OCI-LY7 (cell line): ENCODE measurements around the gene TMEM255B. TPM values are rescaled to one million over a fixed set of nuclear protein-coding genes. Genes with fewer than 3 reads are reported as not detected.

Experiments used
- BruUV-seq: library from RNA; stranded (reverse); fragments of 400-500 nt; replicated peaks from 2 replicates; lab custom pipeline; 2021; lab: Mats Ljungman, UMichigan
- CTCF ChIA-PET: fragments of 300-600 bp; sonication (Branson Sonifier 250); formaldehyde crosslinking; loops from one replicate; lab custom pipeline; 2022; ENCODE audit warnings: antibody characterized with exemption; ENCODE audit not compliant: unreplicated experiment; lab: Charles Lee
- POLR2A ChIA-PET: fragments of 300-600 bp; sonication (Branson Sonifier 250); formaldehyde crosslinking; loops from one replicate; lab custom pipeline; 2022; ENCODE audit warnings: antibody characterized with exemption; lab: Charles Lee
- DNase-seq: peaks from one replicate; pipeline ENCODE4 v3.0.0-alpha.2; 2015; ENCODE audit warnings: low spot score
- H2AFZ ChIP-seq: fragments of 200-600 bp; sonication (generic), shearing (Covaris generic); 2 replicates; pipeline ENCODE4 v1.6.1; 2014; ENCODE audit warnings: mild to moderate bottlenecking, antibody characterized with exemption, low read length, moderate library complexity
- H3K27ac ChIP-seq: fragments of 200-600 bp; sonication (generic); 2 replicates; pipeline ENCODE4 v1.5.1; 2014; ENCODE audit warnings: mixed run types, low read depth, mild to moderate bottlenecking, moderate library complexity, low read length, inconsistent platforms; ENCODE audit not compliant: poor library complexity, severe bottlenecking
- H3K36me3 ChIP-seq: fragments of 200-600 bp; sonication (generic); 2 replicates; pipeline ENCODE4 v1.6.1; 2014; ENCODE audit warnings: mild to moderate bottlenecking, antibody characterized with exemption, low read length, moderate library complexity, mixed read lengths; ENCODE audit not compliant: insufficient read depth
- H3K4me1 ChIP-seq: fragments of 200-600 bp; sonication (generic); 2 replicates; pipeline ENCODE4 v1.5.1; 2014; ENCODE audit warnings: mild to moderate bottlenecking, low read length; ENCODE audit not compliant: insufficient read depth, poor library complexity, severe bottlenecking
- H3K4me2 ChIP-seq: fragments of 200-600 bp; sonication (generic); 2 replicates; pipeline ENCODE4 v1.6.1; 2014; ENCODE audit warnings: mild to moderate bottlenecking, low read length
- H3K4me3 ChIP-seq: fragments of 200-600 bp; sonication (generic); 2 replicates; pipeline ENCODE4 v1.5.1; 2014; ENCODE audit warnings: mild to moderate bottlenecking, low read depth, low read length; ENCODE audit not compliant: poor library complexity, severe bottlenecking
- H3K79me2 ChIP-seq: fragments of 200-600 bp; sonication (generic); 2 replicates; pipeline ENCODE4 v1.6.1; 2016; ENCODE audit warnings: low read depth, mild to moderate bottlenecking, low read length, moderate library complexity, mixed read lengths; ENCODE audit not compliant: insufficient read depth
- H3K9me2 ChIP-seq: fragments of 200-600 bp; sonication (generic); 2 replicates; pipeline ENCODE4 v1.6.1; 2016; ENCODE audit warnings: mild to moderate bottlenecking, low read length, mixed read lengths; ENCODE audit not compliant: insufficient read depth
- H3K9me3 ChIP-seq: fragments of 200-600 bp; sonication (generic); 2 replicates; pipeline ENCODE4 v1.6.1; 2014; ENCODE audit warnings: mild to moderate bottlenecking, mixed run types, low read length, mixed read lengths
- H4K20me1 ChIP-seq: fragments of 200-600 bp; sonication (generic); 2 replicates; pipeline ENCODE4 v1.6.1; 2014; ENCODE audit warnings: mild to moderate bottlenecking, antibody characterized with exemption, low read length, moderate library complexity, mixed read lengths; ENCODE audit not compliant: insufficient read depth
- EZH2phosphoT487 ChIP-seq: fragments of 200-600 bp; sonication (generic); IDR thresholded peaks from 2 replicates; pipeline ENCODE4 v1.6.1; 2018; ENCODE audit warnings: low read depth, borderline replicate concordance, mild to moderate bottlenecking, mixed run types, antibody characterized with exemption, low read length, moderate library complexity, mixed read lengths
- intact Hi-C: fragments of 100-400 bp; cut with micrococcal nuclease; formaldehyde crosslinking; loops from one replicate; pipeline ENCODE4 v1.10.0; 2022; ENCODE audit not compliant: unreplicated experiment
- total RNA-seq, 2 experiments: library from RNA; depleted of rRNA in 1 of 2; stranded (reverse); fragments of >200 nt in 1 of 2; shearing (Covaris generic) in 1 of 2; gene quantifications; 2 replicates each; pipeline ENCODE4 v1.2.3, GENCODE V29; 2014 to 2022
- TF ChIP-seq, protein P1 (sequence below): fragments of 200-600 bp; sonication (generic); conservative IDR thresholded peaks from 2 replicates; pipeline ENCODE4 v1.5.1; 2014; ENCODE audit warnings: mild to moderate bottlenecking, antibody characterized with exemption, low read length, moderate library complexity, mixed read lengths

Gene TMEM255B
- total RNA-seq, 2 experiments from 2014 or later, result 2.6 to 6.8 TPM

DNA sequence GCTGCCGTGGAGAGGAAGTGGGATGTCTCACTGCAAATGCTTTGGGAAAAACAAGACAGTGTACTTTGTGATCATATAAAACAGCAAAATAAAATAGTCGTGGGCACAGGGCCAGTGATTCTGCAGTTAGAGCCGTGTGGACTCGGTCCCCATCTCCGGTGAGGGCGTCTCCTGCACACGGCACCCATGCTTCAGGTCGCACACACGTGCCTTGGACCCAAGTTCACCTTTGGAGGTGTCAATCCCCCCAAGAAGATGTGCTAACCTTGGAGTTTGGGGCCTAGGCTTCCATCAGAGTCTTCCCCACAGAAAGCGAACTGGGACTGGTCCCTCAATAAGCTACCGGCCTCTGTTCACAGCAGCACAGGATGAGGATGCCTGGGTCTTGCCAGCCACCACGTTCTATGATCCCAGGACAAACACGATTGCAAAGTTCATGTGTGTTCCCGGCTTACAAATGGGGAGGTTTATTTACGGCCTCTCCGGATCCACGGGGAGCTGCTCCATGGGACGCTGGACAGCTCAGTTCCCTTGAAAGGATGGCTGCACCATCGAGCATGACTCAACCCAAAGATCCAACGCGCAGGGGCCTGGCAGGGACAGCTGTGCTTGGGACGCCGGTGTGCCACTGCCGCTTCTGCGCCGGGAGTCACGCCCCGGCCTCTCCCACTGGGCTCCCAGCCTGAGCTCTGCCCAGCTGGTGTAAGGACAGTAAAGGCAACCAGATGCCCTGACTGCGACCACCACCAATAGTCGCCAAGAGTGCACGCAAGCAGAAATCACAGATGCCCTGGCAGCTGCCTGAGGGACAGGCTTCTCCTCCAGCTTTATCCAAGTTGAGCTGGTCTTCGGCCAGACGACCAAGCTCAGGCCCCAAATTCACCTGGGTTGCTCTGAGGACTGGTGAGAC lies 96.2 kb downstream of the TMEM255B start:
- H3K4me2 ChIP-seq, result no peak overlapping the region
- BruUV-seq, result no TSS peak
- intact Hi-C loops, result no loop called here

DNA sequence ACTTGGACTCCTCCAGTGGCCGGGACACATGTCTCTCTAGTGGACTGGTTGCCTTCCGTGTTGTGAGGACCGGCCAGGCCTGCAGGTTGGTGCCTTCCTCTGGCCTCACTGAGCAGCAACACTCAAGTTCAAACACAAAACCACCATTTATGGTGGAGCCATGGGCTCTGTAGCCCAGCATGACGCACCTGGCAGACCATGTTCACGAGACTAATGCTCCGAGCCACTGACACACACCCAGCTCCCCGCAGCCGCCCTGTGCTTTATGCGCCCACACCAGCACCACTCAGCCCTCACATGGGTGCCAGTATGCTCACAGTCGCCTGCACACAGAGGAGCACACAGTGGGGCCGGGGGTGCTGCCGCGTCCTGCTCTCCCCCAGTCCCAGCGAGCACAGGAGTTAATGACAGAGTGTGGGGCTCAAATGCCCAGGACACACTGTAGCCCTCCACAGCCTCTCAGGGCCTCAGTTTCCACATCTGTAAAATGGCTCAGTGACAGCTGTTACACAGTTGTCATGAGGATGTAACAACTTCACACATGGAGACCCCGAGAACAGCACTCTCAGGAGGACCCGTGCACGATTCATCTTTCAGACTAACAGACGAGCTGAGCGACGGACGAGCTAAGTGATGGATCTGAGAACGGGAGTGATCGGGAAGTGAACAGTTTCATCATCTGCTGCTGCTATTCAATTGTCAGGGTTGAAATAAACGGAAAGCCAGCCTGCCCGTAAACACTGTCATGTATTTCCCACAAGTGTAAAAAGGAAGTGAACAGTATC lies 97.1 kb downstream of the TMEM255B start:
- no peak overlapping the region for H3K27ac ChIP-seq
- DNase-seq, result no peak
- ChIA-PET POLR2A (no interaction called here), CTCF (no interaction called here)
- H3K4me1 ChIP-seq, result no peaks in the 10 kb centered on the region
- H3K79me2 ChIP-seq, result no peaks in the 10 kb centered on the region
- H3K9me2 ChIP-seq, result no peaks in the 10 kb centered on the region
- no peak overlapping the region for H3K4me2 ChIP-seq
- H3K36me3 ChIP-seq, result no peaks in the 10 kb centered on the region
- intact Hi-C loops, result no loop called here
- TF ChIP-seq, protein P1, sequence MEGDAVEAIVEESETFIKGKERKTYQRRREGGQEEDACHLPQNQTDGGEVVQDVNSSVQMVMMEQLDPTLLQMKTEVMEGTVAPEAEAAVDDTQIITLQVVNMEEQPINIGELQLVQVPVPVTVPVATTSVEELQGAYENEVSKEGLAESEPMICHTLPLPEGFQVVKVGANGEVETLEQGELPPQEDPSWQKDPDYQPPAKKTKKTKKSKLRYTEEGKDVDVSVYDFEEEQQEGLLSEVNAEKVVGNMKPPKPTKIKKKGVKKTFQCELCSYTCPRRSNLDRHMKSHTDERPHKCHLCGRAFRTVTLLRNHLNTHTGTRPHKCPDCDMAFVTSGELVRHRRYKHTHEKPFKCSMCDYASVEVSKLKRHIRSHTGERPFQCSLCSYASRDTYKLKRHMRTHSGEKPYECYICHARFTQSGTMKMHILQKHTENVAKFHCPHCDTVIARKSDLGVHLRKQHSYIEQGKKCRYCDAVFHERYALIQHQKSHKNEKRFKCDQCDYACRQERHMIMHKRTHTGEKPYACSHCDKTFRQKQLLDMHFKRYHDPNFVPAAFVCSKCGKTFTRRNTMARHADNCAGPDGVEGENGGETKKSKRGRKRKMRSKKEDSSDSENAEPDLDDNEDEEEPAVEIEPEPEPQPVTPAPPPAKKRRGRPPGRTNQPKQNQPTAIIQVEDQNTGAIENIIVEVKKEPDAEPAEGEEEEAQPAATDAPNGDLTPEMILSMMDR, result no peak
- no peak for TF ChIP-seq EZH2phosphoT487
- H3K4me3 ChIP-seq, result no peak overlapping the region
- H4K20me1 ChIP-seq, result no peaks in the 10 kb centered on the region
- no peak overlapping the region for H2AFZ ChIP-seq
- H3K9me3 ChIP-seq, result no peaks in the 10 kb centered on the region
- no TSS peak for BruUV-seq

More for the DNA sequence above, 96.2 kb downstream of the TMEM255B start:
- Histone ChIP-seq H3K79me2 (no peaks in the 10 kb centered on the region), H3K27ac (no peak overlapping the region), H2AFZ (no peak overlapping the region), H3K36me3 (no peaks in the 10 kb centered on the region), H4K20me1 (no peaks in the 10 kb centered on the region), H3K4me1 (no peaks in the 10 kb centered on the region), H3K9me2 (no peaks in the 10 kb centered on the region), H3K4me3 (no peak overlapping the region), H3K9me3 (no peaks in the 10 kb centered on the region)
- ChIA-PET POLR2A (no interaction called here), CTCF (no interaction called here)
- TF ChIP-seq, protein P1, result no peak
- TF ChIP-seq EZH2phosphoT487, result no peak
- DNase-seq, result no peak
